Body of pancreas (tissue), 4 donors: ENCODE data around the gene SIPA1L3. TPM values are rescaled to one million over a fixed set of nuclear protein-coding genes. Genes with fewer than 3 reads are reported as not detected.

ENCODE experiments used
- ATAC-seq: fragments of 150-250 bp; one replicate; pipeline ENCODE4 v1.9.1; 2016
- DNase-seq, 4 donors: peaks; one replicate each; pipeline ENCODE4 v3.0.0-alpha.2; 2019
- H3K27ac ChIP-seq, 4 donors: fragments of 200-600 bp; sonication (generic); 1 replicate in 3 of 4; 2 replicates in 1 of 4; pipeline versions ENCODE4 v1.5.1 to v1.6.1; 2016 to 2019; ENCODE audit warnings: mild to moderate bottlenecking in 1 of 4, mixed read lengths in 1 of 4, moderate library complexity in 1 of 4
- H3K27me3 ChIP-seq, 2 donors: fragments of 200-600 bp; sonication (generic); one replicate each; pipeline ENCODE4 v1.6.0; 2016; ENCODE audit warnings: mild to moderate bottlenecking in 1 of 2
- H3K36me3 ChIP-seq, 2 donors: fragments of 200-600 bp; sonication (generic); replicated peaks in 1 of 2; 2 replicates each; pipeline ENCODE4 v1.5.1; 2016; ENCODE audit warnings: low read depth in 2 of 2; ENCODE audit not compliant: insufficient read depth in 1 of 2
- H3K4me1 ChIP-seq: fragments of 200-600 bp; sonication (generic); one replicate; pipeline ENCODE4 v1.6.0; 2016
- H3K4me3 ChIP-seq, 2 donors: fragments of 200-600 bp; sonication (generic); 1 replicate in 1 of 2; 2 replicates in 1 of 2; pipeline ENCODE4 v1.5.1; 2016 to 2019
- H3K9me3 ChIP-seq, 3 donors: fragments of 200-600 bp; sonication (generic); 1 replicate in 2 of 3; 2 replicates in 1 of 3; pipeline ENCODE4 v1.5.1; 2016
- POLR2A ChIP-seq, 3 donors: fragments of 450-650 bp; IDR thresholded peaks; one replicate each; pipeline ENCODE4 v1.6.1; 2016; ENCODE audit warnings: antibody characterized with exemption in 3 of 3, mild to moderate bottlenecking in 2 of 3
- WGBS, 2 donors: methylation state at CpG; one replicate each; pipeline ENCODE4 v1.1.5; 2017; 5-methylcytosine and 5-hydroxymethylcytosine counted together
- intact Hi-C: fragments of 100-400 bp; cut with DNase I; formaldehyde crosslinking; loops from one replicate; pipeline ENCODE4 v1.15.1; 2023
- total RNA-seq, 2 donors: library from RNA; depleted of rRNA; stranded (reverse); fragments of >200 nt; gene quantifications; one replicate each; pipeline ENCODE4 v1.1.0, GENCODE V29; 2016
- TF ChIP-seq, protein P1 (sequence below), 7 experiments: fragments of 450-650 bp in 4 of 7; fragments of 200-600 bp in 3 of 7; sonication (generic) in 3 of 7; IDR thresholded peaks; one replicate each; pipeline ENCODE4 v1.5.1; 2016 to 2019; ENCODE audit warnings: antibody characterized with exemption in 7 of 7

The SIPA1L3 gene
- total RNA-seq, 2 donors from 2014 or later: 41.5 to 62.0 TPM

DNA sequence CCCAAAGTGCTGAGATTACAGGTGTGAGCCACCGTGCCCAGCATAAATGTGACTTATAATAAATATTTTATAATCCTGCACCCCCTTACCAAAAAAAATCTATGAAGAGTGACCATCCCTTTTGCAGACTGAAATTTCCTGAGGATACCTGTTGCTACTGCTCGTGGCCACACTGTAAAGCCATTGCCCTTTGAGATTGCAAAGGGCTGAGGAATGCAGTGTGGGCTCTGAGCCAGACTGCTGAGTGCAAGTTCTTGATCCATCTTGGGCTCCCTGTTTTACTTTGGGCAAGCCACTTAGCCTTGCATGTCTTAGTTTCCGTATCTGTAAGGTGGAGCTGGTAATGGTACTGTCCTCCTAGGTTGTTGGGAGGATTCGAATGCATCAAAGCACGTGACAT, 23.4 kb downstream of the SIPA1L3 start:
- intact Hi-C loops: no loop called here
- DNase-seq (peak in 2 of 4 donors; percentile 38 to 41), ATAC-seq (no peak)
- WGBS, 2 donors: 88 to 93% methylated on average over 5 of the region's 5 CpGs
- peaks cover 62% of the 10 kb centered on the region for H3K4me1 ChIP-seq
- no peak for TF ChIP-seq POLR2A (IDR thresholded peaks at IDR 0.05)
- TF ChIP-seq, protein P1, sequence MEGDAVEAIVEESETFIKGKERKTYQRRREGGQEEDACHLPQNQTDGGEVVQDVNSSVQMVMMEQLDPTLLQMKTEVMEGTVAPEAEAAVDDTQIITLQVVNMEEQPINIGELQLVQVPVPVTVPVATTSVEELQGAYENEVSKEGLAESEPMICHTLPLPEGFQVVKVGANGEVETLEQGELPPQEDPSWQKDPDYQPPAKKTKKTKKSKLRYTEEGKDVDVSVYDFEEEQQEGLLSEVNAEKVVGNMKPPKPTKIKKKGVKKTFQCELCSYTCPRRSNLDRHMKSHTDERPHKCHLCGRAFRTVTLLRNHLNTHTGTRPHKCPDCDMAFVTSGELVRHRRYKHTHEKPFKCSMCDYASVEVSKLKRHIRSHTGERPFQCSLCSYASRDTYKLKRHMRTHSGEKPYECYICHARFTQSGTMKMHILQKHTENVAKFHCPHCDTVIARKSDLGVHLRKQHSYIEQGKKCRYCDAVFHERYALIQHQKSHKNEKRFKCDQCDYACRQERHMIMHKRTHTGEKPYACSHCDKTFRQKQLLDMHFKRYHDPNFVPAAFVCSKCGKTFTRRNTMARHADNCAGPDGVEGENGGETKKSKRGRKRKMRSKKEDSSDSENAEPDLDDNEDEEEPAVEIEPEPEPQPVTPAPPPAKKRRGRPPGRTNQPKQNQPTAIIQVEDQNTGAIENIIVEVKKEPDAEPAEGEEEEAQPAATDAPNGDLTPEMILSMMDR (IDR thresholded peaks at IDR 0.05): no peak
- H3K36me3 ChIP-seq: no peaks in the 10 kb centered on the region
- H3K27ac ChIP-seq: peak overlapping the region in 3 of 4 donors; percentile 83 to 89 (median 89)
- no peaks in the 10 kb centered on the region for H3K9me3 ChIP-seq
- no peak overlapping the region for H3K4me3 ChIP-seq
- H3K27me3 ChIP-seq: no peaks in the 10 kb centered on the region

DNA sequence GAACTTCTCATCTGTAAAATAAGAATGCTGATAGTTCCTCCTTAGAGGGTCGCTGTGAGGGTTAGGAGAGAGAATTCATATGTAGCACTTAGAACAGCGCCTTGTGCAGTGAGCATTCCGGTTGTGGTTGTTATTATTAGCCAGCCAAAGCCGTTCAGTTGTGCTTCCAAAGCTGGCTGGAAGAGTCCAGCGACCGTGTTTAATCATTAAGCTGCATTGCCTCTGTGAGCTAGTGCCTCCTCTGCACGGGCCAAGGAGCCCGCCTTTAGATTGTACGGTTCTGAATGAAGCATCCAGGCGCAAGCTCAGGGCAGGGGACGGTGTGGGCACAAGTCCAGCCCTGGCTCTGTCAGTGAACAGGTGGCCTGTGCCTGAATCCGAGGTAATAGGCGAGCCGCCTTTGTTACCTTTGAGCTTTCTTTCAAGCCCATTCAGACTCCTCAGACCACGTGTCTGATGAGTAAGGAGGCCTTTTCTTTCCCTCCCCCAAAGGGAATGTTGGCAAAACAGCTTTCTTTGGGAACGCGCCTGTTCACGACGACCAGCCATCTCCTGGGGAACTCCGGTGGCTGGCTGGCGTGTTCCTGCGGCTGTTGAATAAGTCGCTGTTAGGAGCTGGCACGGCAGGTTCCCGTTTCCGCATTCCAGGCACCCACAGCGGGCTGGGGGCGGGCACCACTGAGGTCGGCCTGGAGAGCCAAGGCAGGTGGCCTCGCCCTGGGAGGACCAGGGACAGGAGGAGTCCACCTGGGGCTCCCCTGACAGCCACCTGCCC, 25.1 kb downstream of the SIPA1L3 start:
- DNase-seq (peak; percentile 85 to 92 (median 92)), ATAC-seq (peak; percentile 84)
- TF ChIP-seq, protein P1 (IDR thresholded peaks at IDR 0.05): no peak
- peak; percentile 35 to 79 (median 70) for TF ChIP-seq POLR2A (IDR thresholded peaks at IDR 0.05)
- Histone ChIP-seq H3K9me3 (no peaks in the 10 kb centered on the region), H3K36me3 (no peaks in the 10 kb centered on the region), H3K27ac (peak overlapping the region; percentile 83 to 89 (median 88)), H3K4me3 (no peak overlapping the region), H3K27me3 (no peaks in the 10 kb centered on the region), H3K4me1 (peaks cover 73% of the 10 kb centered on the region)
- intact Hi-C loops: no loop called here
- WGBS, 2 donors: 3 to 15% methylated on average over 20 to 29 of the region's 30 CpGs

DNA sequence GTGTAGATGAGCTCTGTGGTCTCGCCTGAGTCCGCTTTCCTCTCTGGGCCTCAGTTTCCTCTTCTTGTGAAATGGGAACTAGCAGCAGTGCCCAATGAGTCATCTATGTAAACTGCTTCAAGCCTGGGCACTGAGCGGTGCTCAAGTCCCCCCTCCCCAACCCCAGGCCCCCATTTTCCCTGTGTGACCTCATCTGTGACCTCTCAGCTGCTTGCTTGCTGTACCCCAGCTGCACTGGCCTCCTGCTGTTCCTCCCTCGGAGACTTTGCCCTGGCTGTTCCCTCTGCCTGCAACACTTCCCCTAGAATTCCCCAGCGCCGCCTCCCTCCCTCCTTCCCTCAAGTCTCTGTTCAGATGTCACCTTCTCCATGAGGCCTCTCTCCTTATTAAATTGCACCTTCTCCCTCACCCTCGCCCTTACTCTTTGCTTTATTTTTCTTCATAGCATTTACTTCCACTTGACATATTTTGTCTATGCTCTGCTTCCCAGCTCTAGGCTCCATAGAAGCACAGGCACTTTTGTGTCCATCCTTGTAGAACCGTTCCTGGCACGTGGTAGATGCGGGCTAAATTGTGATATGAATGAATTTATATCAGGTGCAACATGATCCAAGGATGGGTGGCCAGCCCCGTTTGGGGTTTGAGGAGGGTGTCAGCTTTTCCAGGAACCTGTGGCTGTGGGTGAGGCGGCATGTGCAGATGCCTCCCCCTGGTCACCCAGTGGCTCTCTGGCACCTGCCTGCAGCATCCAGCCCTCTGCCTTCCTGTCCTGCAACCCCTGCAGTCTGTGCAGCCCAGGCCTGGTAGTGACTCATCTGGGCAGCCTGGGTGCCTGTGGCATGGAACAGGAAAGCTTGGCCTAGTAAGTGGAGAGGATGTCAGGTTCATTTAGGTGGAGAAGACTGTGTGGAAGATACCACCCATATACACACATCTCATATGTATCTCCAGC, 26.3 kb downstream of the SIPA1L3 start:
- peaks cover 74% of the 10 kb centered on the region for H3K4me1 ChIP-seq
- H3K9me3 ChIP-seq: no peaks in the 10 kb centered on the region

DNA sequence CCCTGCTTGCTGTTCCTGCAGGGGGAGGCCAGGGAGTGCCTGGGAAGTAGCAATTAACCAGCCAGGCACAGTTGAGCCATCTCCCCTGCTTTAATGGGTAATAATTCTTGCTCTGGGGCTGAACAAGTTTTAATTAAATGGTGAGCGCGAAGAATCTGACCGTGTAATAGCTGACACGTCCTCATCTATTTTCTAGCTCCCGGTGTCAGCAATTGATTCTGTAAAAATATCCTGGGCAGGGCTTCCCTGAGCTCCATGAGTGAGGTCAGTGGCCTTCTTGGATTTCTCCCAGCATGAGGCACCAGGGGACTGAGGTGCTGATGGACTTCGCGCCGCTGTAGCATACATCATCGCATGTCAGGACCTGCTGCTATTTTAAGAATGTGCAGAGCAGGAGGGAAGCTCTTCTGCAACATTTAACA, 26.9 kb downstream of the SIPA1L3 start:
- intact Hi-C loops: no loop called here
- TF ChIP-seq POLR2A (IDR thresholded peaks at IDR 0.05): no peak
- TF ChIP-seq, protein P1 (IDR thresholded peaks at IDR 0.05): no peak
- Histone ChIP-seq H3K9me3 (no peaks in the 10 kb centered on the region), H3K27me3 (no peaks in the 10 kb centered on the region), H3K4me1 (peaks cover 67% of the 10 kb centered on the region), H3K36me3 (no peaks in the 10 kb centered on the region), H3K27ac (peak overlapping the region; percentile 83 to 89 (median 88)), H3K4me3 (no peak overlapping the region)
- ATAC-seq (no peak), DNase-seq (peak; percentile 34 to 66 (median 60))
- 62 to 71% methylated on average over 9 of the region's 9 CpGs for WGBS, 2 donors

More for the DNA sequence above, 26.3 kb downstream of the SIPA1L3 start:
- DNase-seq (peak in 2 of 4 donors; percentile 28 to 37), ATAC-seq (no peak)
- WGBS, 2 donors: 50 to 55% methylated on average over 12 of the region's 12 CpGs
- Histone ChIP-seq H3K4me3 (no peak overlapping the region), H3K27ac (peak overlapping the region; percentile 83 to 89 (median 88)), H3K27me3 (no peaks in the 10 kb centered on the region), H3K36me3 (no peaks in the 10 kb centered on the region)
- intact Hi-C loops: no loop called here
- TF ChIP-seq, protein P1 (IDR thresholded peaks at IDR 0.05): no peak
- TF ChIP-seq POLR2A (IDR thresholded peaks at IDR 0.05): no peak
